Epithelial cell of prostate (primary cell): ENCODE results near the gene JAML.

ENCODE experiments used
- DNase-seq: peaks from one replicate; pipeline ENCODE4 v3.0.0-alpha.2; 2011; ENCODE audit warnings: low read depth, low spot score
- H3K27ac ChIP-seq: fragments of 450-650 bp; 2 replicates; pipeline ENCODE4 v1.5.1; 2017; ENCODE audit warnings: mild to moderate bottlenecking

Gene JAML

DNA sequence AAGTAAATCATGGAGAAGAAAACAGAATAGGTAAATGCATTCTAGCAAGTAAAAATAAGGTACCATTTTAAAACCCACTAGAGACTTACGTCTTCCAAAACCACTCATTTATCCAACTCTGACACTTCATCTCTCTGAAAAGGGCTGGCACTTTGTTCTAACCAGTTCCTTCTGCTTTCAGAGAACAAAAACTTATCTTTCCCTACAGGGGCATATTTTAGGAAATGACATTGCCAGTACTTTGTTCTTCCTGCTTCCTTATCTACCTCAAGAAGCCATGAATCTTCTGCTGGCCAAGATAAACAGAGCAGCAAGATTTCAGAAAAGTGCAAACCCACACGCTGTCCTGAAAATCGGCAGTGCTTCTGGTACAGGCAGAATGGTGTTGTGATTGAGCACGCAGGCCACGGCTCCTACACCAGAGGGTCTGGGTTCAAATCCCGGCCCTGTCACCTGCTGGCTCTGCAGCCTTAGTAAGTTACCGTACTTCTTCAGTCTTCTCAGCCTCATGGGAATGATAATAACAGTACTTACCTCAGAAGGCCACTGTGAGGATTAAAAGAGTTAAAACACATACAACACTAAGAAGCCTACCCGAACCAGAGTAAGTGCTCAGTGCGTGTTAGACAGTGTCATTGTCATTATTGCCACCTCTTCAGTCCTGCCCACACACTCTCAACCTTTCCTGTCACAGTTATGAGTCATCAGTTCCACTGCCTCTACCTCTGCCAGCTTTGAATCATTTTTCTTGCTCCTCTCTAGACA, 16.4 kb upstream of the JAML start:
- peak overlapping the region; percentile 85 for H3K27ac ChIP-seq
- DNase-seq: peak; percentile 83

DNA sequence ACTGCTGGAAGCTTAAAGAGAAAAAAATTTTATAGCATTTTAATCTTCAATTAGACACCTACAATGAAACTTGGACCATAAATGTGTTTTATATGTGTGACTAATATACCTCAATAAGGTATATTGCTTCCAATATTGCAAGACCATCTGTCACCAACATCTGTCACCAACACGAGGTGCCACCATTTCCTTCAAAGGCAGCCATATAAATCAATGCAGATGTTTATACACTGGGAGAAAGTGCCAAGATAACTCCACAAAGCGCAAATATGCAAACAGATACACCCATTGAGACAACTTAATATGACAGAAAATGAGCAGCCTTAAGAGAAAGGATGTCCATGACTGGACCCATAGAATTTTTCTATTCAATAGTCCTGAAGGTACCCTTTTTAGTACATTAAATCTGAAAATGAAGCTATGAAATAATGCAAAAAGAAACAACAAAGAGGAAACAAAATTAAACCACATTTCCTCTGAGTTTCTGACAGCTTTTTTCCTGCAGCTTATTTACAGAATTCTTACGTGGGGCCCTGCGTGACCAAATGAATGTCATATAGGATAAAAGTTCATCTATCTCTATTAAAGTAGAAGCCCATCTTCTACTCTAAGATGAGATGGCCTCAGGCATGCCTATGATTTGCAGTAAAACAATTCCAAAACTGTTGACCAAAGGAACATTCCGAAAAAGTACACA, 14.8 kb upstream of the JAML start:
- H3K27ac ChIP-seq: no peak overlapping the region
- no peak for DNase-seq

GRCh38 chr11:118238929-118239328, 14.1 kb upstream of the JAML start:
- no peak for DNase-seq
- H3K27ac ChIP-seq: no peak overlapping the region

GRCh38 chr11:118238421-118238820, 13.6 kb upstream of the JAML start:
- no peak for DNase-seq
- no peak overlapping the region for H3K27ac ChIP-seq

GRCh38 chr11:118236170-118236569, 11.4 kb upstream of the JAML start:
- no peak for DNase-seq
- H3K27ac ChIP-seq: no peak overlapping the region

- DNase-seq: no peak
- H3K27ac ChIP-seq: no peak overlapping the region
These were observed 10.0 kb upstream of the JAML start for GRCh38 chr11:118234833-118235232.

DNA sequence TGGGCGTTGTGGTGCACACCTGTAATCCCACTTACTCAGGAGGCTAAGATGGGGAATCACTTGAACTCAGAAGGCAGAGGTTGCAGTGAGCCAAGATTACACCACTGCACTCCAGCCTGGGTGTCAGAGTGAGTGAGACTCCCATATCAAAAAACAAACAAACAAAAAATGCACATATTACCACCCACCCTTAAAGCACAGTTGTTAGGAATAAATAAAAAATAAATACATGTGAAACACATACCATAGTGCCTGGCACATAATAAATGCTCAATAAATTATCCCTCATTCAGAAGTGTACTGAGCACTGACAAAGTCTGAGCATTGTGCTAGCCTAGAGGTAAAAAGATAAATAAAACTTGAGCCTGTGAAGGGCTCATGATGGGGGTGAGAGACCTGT, 9.0 kb upstream of the JAML start:
- H3K27ac ChIP-seq: peak overlapping the region; percentile 70
- DNase-seq: no peak

- peak overlapping the region; percentile 70 for H3K27ac ChIP-seq
These were observed 8.6 kb upstream of the JAML start for GRCh38 chr11:118233377-118233776.

DNA sequence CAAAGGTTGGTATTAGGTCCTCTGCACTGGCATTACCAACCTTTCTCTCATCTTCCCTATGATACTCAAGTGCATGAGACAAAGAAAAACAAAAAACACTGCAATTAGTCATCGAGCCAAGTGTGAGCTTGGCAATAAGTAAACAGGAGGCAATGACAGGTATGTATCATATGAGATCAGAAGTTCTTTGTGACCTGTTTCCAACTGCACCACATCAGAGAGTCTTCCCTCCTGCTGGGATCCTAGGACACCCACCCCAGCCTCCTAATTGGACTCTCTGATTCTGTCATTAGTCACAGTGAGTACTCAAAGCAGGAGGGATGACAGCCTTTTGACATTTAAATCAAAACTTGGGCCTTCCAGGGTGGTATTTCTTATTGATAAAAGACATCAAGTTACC, 7.8 kb upstream of the JAML start:
- H3K27ac ChIP-seq: peak overlapping the region; percentile 70
- DNase-seq: no peak

More at GRCh38 chr11:118233377-118233776, 8.6 kb upstream of the JAML start:
- DNase-seq: peak; percentile 73

GRCh38 chr11:118231461-118231860, 6.7 kb upstream of the JAML start:
- H3K27ac ChIP-seq: no peak overlapping the region
- no peak for DNase-seq

DNA sequence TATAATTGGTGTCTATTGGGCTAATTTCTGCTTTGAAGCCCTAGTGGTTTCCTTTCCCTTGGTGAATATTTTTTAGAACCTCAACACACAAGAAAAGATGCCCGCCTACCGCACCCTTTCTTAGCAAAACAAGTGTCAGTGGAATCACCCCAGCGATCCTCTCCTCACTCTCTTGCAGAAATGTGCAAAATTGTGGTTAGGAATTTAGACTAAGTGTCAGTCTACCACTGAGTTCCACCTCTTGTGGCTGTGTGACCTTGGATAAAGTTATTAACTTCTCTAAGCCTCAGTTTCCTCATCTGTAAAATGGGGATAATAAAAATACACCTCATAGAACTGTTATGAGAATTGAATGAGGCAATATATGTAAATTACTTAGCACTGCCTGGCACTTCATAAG, 5.3 kb upstream of the JAML start:
- no peak for DNase-seq
- no peak overlapping the region for H3K27ac ChIP-seq

- H3K27ac ChIP-seq: no peak overlapping the region
- no peak for DNase-seq
These were observed 4.5 kb upstream of the JAML start for GRCh38 chr11:118229274-118229847.

GRCh38 chr11:118227865-118228785, 3.3 kb upstream of the JAML start:
- no peak for DNase-seq
- no peak overlapping the region for H3K27ac ChIP-seq

DNA sequence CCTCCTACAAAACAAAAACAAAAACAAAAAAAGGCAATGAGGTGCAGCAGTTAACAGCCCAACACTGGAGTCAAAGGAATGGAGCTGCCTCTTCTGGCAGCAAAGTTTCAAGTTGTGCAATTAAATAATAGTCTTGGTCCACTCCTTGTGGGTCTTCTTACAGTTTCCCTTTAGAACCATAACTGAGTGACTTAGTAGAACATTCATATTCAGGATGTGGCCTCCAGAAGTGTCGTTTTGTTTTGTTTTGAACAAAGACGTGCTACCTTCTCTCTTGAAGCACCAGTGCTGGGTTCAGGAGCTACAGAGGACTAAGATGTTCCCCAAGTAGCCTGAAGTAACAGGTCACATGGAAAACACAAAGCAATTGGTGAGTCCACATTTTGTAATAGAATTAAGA, 2.0 kb upstream of the JAML start:
- no peak for DNase-seq
- no peak overlapping the region for H3K27ac ChIP-seq

DNA sequence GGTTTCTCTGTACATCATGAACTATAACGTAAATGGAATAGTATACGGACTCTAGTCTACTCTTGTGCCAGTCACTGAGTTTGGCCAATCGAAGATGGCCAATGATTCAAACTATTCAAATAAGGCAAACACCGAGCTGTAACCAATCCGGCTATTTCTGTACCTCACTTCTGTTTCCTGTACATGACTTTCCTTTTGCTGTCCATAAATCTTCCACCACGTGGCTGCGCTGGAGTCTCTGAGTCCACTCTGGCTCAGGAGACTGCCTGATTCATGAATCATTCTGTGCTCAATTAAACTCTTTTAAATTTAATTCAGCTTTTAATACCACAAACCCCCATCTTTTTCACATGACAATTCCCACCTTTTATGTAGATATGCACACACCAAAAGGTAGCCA, 1.5 kb upstream of the JAML start:
- no peak for DNase-seq
- H3K27ac ChIP-seq: no peak overlapping the region

DNA sequence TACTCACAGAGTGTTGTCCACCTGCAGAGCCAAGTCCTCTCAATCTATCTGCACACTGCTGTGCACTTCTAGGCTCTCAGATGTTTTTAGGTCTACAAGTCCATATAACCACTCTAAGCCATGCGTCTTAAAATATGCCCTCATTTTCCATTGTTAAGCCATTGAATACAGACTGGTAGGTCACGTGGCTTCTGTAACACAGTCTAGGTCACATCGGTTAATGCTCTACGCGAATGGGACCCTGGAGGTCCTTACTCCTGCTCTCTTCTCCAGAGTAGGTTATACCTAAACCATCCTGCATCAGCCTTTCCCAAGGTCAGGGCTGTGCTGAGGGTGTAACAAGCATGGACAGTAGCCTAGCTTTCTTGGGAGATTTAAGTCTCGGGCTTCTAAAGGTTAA, 819 bp downstream of the JAML start:
- no peak for DNase-seq
- H3K27ac ChIP-seq: no peak overlapping the region

- DNase-seq: no peak
- no peak overlapping the region for H3K27ac ChIP-seq
These were observed 1.2 kb downstream of the JAML start for GRCh38 chr11:118223570-118223969.

DNA sequence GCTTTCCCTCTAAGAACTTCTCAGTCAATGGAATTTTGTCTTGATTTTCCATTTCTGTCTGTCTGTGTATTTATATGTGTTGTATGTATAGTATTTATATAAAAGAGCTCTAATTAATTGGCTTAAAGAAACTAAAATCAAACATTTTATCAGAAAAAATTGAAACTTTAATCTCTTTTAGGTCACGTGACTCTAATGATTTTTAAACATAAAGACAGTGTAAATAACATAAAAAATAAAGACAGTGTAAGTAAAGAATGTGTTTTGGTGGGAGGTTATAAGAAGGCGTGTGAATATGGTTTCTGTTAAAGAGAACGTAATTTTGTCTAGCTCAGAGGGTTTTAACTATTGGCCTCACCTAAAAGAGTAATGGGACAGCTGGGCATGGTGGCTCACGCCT, 2.4 kb downstream of the JAML start:
- DNase-seq: no peak
- no peak overlapping the region for H3K27ac ChIP-seq

DNA sequence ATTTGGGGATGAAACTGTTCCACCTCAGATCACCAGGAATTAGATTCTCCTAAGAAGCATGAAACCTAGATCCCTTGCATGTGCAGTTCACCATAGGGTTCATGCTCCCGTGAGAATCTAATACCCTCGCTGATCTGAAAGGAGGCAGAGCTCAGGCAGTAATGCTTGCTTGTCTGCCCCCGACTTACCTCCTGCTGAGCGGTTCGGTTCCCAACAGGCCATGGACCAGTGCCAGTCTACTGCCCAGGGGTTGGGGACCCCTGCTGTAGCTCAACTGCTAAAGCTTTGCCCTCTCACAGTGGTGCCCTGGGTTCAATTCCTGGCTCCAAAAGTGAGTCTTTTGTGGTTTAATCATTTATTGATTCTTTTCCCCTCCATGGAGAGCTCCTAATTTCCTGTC, 3.4 kb downstream of the JAML start:
- DNase-seq: no peak
- H3K27ac ChIP-seq: no peak overlapping the region

- no peak for DNase-seq
- no peak overlapping the region for H3K27ac ChIP-seq
These were observed 5.1 kb downstream of the JAML start for GRCh38 chr11:118219732-118220131.

GRCh38 chr11:118219244-118219643, 5.6 kb downstream of the JAML start:
- DNase-seq: no peak
- no peak overlapping the region for H3K27ac ChIP-seq
